Measurements from ENCODE around the gene SAMD15.
A peak's percentile ranks its signal among the peaks of the same experiment; 100 is the strongest.
"Not testable (repeated sequence)": the region's sequence is repeated elsewhere in the genome, so short reads cannot be mapped to it uniquely, and the experiment has no call there.

SAMD15 gene

GRCh38 chr14:77375973-77376770 is 1.0 kb upstream of the SAMD15 start:
- DNase-seq (ENCODE audit: low spot score), result peak; percentile 7

GRCh38 chr14:77377502-77377844 is 294 bp downstream of the SAMD15 start:
- DNase-seq (ENCODE audit: low spot score), result no peak

GRCh38 chr14:77378701-77379100 is 1.5 kb downstream of the SAMD15 start:
- DNase-seq (ENCODE audit: low spot score), result no peak

GRCh38 chr14:77390188-77390587 is 13.0 kb downstream of the SAMD15 start:
- DNase-seq (ENCODE audit: low spot score), result peak; percentile 45

GRCh38 chr14:77400216-77400615 is 23.0 kb downstream of the SAMD15 start:
- DNase-seq (ENCODE audit: low spot score), result no peak

GRCh38 chr14:77403768-77404167 is 26.6 kb downstream of the SAMD15 start:
- no peak for DNase-seq (ENCODE audit: low spot score)

GRCh38 chr14:77406086-77406485 is 28.9 kb downstream of the SAMD15 start:
- DNase-seq (ENCODE audit: low spot score), result no peak

- DNase-seq (ENCODE audit: low spot score), result no peak
Observed at GRCh38 chr14:77406718-77407117, 29.5 kb downstream of the SAMD15 start.

- no peak for DNase-seq (ENCODE audit: low spot score)
Observed at GRCh38 chr14:77407158-77407557, 30.0 kb downstream of the SAMD15 start.

- DNase-seq (ENCODE audit: low spot score), result no peak
Observed at GRCh38 chr14:77409131-77409533, 32.0 kb downstream of the SAMD15 start.

GRCh38 chr14:77415403-77416030 is 38.3 kb downstream of the SAMD15 start:
- DNase-seq (ENCODE audit: low spot score), result not testable (repeated sequence)

- not testable (repeated sequence) for DNase-seq (ENCODE audit: low spot score)
Observed at GRCh38 chr14:77416098-77416497, 38.9 kb downstream of the SAMD15 start.

GRCh38 chr14:77416836-77417235 is 39.7 kb downstream of the SAMD15 start:
- no peak for DNase-seq (ENCODE audit: low spot score)

- DNase-seq (ENCODE audit: low spot score), result no peak
Observed at GRCh38 chr14:77421201-77421600, 44.0 kb downstream of the SAMD15 start.

- DNase-seq (ENCODE audit: low spot score), result no peak
Observed at GRCh38 chr14:77423423-77423822, 46.2 kb downstream of the SAMD15 start, which contains the start of gene NOXRED1. Gene NOXRED1, minus strand, starts transcription at chr14:77423523. Its CDS starts 634 bp downstream, at chr14:77422889.

GRCh38 chr14:77424862-77425261 is 47.7 kb downstream of the SAMD15 start:
- no peak for DNase-seq (ENCODE audit: low spot score)

GRCh38 chr14:77426396-77426795 is 49.2 kb downstream of the SAMD15 start:
- DNase-seq (ENCODE audit: low spot score), result no peak

GRCh38 chr14:77436042-77436441 is 58.9 kb downstream of the SAMD15 start:
- DNase-seq (ENCODE audit: low spot score), result no peak

- no peak for DNase-seq (ENCODE audit: low spot score)
Observed at GRCh38 chr14:77438596-77438995, 61.4 kb downstream of the SAMD15 start.

GRCh38 chr14:77439861-77440260 is 62.7 kb downstream of the SAMD15 start:
- DNase-seq (ENCODE audit: low spot score), result no peak

Measured in LoVo (cell line).